Skin epidermis (tissue), 12 donors: ENCODE measurements around the gene PIAS1.
"Not testable (repeated sequence)": the region's sequence is repeated elsewhere in the genome, so short reads cannot be mapped to it uniquely, and the experiment has no call there.

ENCODE experiments used
- H3K27ac ChIP-seq, 21 experiments: fragments of 200-600 bp; sonication (generic) in 11 of 21; one replicate each; pipeline ENCODE4 v1.5.0; 2020; ENCODE audit warnings: mild to moderate bottlenecking in 3 of 21, inconsistent platforms in 2 of 21, moderate library complexity in 2 of 21
- H3K4me3 ChIP-seq, 7 experiments: fragments of 200-600 bp; sonication (generic) in 2 of 7; one replicate each; pipeline ENCODE4 v1.5.0; 2020; ENCODE audit warnings: inconsistent platforms in 2 of 7, mild to moderate bottlenecking in 2 of 7, moderate library complexity in 1 of 7

PIAS1 gene

GRCh38 chr15:68158046-68158628, 104.0 kb downstream of the PIAS1 start:
- Histone ChIP-seq H3K4me3 (no peak overlapping the region), H3K27ac (no peak overlapping the region)

- Histone ChIP-seq H3K27ac (no peak overlapping the region), H3K4me3 (no peak overlapping the region)
Observed at GRCh38 chr15:68163191-68163590, 109.1 kb downstream of the PIAS1 start.

- no peak overlapping the region for H3K27ac ChIP-seq
- no peak overlapping the region for H3K4me3 ChIP-seq
Observed at GRCh38 chr15:68166847-68167246, 112.7 kb downstream of the PIAS1 start.

- not testable (repeated sequence) for H3K4me3 ChIP-seq, H3K27ac ChIP-seq
Observed at GRCh38 chr15:68172037-68172436, 117.9 kb downstream of the PIAS1 start.

GRCh38 chr15:68173119-68173518, 119.0 kb downstream of the PIAS1 start:
- Histone ChIP-seq H3K27ac (no peak overlapping the region), H3K4me3 (no peak overlapping the region)

GRCh38 chr15:68175526-68175925, 121.4 kb downstream of the PIAS1 start:
- H3K27ac ChIP-seq: no peak overlapping the region

GRCh38 chr15:68176601-68177000, 122.5 kb downstream of the PIAS1 start:
- Histone ChIP-seq H3K4me3 (no peak overlapping the region), H3K27ac (no peak overlapping the region)

More at GRCh38 chr15:68175526-68175925, 121.4 kb downstream of the PIAS1 start:
- no peak overlapping the region for H3K4me3 ChIP-seq

- no peak overlapping the region for H3K27ac ChIP-seq
- H3K4me3 ChIP-seq: no peak overlapping the region
Observed at GRCh38 chr15:68177742-68178141, 123.6 kb downstream of the PIAS1 start.

- H3K27ac ChIP-seq: no peak overlapping the region
- H3K4me3 ChIP-seq: no peak overlapping the region
Observed at GRCh38 chr15:68183616-68184315, 129.7 kb downstream of the PIAS1 start.

GRCh38 chr15:68184616-68185480, 130.7 kb downstream of the PIAS1 start:
- Histone ChIP-seq H3K27ac (no peak overlapping the region), H3K4me3 (no peak overlapping the region)

GRCh38 chr15:68186671-68187397, 132.7 kb downstream of the PIAS1 start:
- peak overlapping the region in 4 of 21 experiments; percentile 2 to 63 (median 33) for H3K27ac ChIP-seq

GRCh38 chr15:68187559-68187958, 133.4 kb downstream of the PIAS1 start:
- Histone ChIP-seq H3K27ac (peak overlapping the region in 5 of 21 experiments; percentile 2 to 63 (median 29)), H3K4me3 (no peak overlapping the region)

More at GRCh38 chr15:68186671-68187397, 132.7 kb downstream of the PIAS1 start:
- H3K4me3 ChIP-seq: no peak overlapping the region

GRCh38 chr15:68188647-68189046, 134.5 kb downstream of the PIAS1 start:
- Histone ChIP-seq H3K4me3 (no peak overlapping the region), H3K27ac (no peak overlapping the region)

GRCh38 chr15:68190048-68190447, 135.9 kb downstream of the PIAS1 start:
- Histone ChIP-seq H3K4me3 (no peak overlapping the region), H3K27ac (no peak overlapping the region)

GRCh38 chr15:68191555-68191954, 137.4 kb downstream of the PIAS1 start:
- no peak overlapping the region for H3K27ac ChIP-seq

GRCh38 chr15:68192117-68192516, 138.0 kb downstream of the PIAS1 start:
- H3K27ac ChIP-seq: no peak overlapping the region
- H3K4me3 ChIP-seq: no peak overlapping the region

More at GRCh38 chr15:68191555-68191954, 137.4 kb downstream of the PIAS1 start:
- no peak overlapping the region for H3K4me3 ChIP-seq

- Histone ChIP-seq H3K4me3 (no peak overlapping the region), H3K27ac (no peak overlapping the region)
Observed at GRCh38 chr15:68192804-68193486, 138.8 kb downstream of the PIAS1 start.

GRCh38 chr15:68195336-68196112, 141.4 kb downstream of the PIAS1 start:
- H3K27ac ChIP-seq: no peak overlapping the region
- H3K4me3 ChIP-seq: no peak overlapping the region
